Right cardiac atrium (tissue), 5 donors: ENCODE data around the gene FUT3. TPM values are rescaled to one million over a fixed set of nuclear protein-coding genes. Genes with fewer than 3 reads are reported as not detected.

Source experiments
- ATAC-seq, 2 donors: fragments of 200-7000 bp; cut with Tn5 transposase; one replicate each; pipeline versions ENCODE4 v1.8.0 to v1.9.1; 2020; ENCODE audit warnings: moderate library complexity in 2 of 2, mild to moderate bottlenecking in 1 of 2
- DNase-seq, 3 donors: peaks; one replicate each; pipeline ENCODE4 v3.0.0-alpha.2; 2020
- H3K27ac ChIP-seq: one replicate; pipeline ENCODE4 v1.5.1; 2013; ENCODE audit warnings: mild to moderate bottlenecking, low read length, control low read depth, moderate library complexity
- H3K27me3 ChIP-seq: one replicate; pipeline ENCODE4 v1.6.1; 2013; ENCODE audit not compliant: control insufficient read depth, insufficient read depth
- H3K4me1 ChIP-seq: one replicate; pipeline ENCODE4 v1.6.1; 2013; ENCODE audit warnings: low read length; ENCODE audit not compliant: control insufficient read depth, insufficient read depth
- H3K4me3 ChIP-seq: one replicate; pipeline ENCODE4 v1.5.1; 2013; ENCODE audit warnings: low read length, control low read depth
- H3K9me3 ChIP-seq: one replicate; pipeline ENCODE4 v1.6.1; 2013; ENCODE audit warnings: low read length; ENCODE audit not compliant: control insufficient read depth
- WGBS: extraction: QIAGEN DNeasy Blood & Tissue Kit; methylation state at CpG from one replicate; pipeline ENCODE4 v1.1.7; 2013; 5-methylcytosine and 5-hydroxymethylcytosine counted together
- intact Hi-C, 4 donors: fragments of 100-400 bp; cut with DNase I; formaldehyde crosslinking; loops; one replicate each; pipeline versions ENCODE4 v1.11.0 to v1.14.0; 2022 to 2023
- polyA plus RNA-seq: library from polyadenylated mRNA; stranded (reverse); fragments of 200-250 nt; gene quantifications from one replicate; pipeline ENCODE4 v1.2.3, GENCODE V29; 2013
- total RNA-seq, 4 donors: library from RNA; stranded (reverse); fragmentation: NEBNext Ultra II Directional; extraction: Animal tissue kit (Norgen Biotek cat#: 25700); gene quantifications; one replicate each; pipeline ENCODE4 v1.2.1, GENCODE V29; 2021
- donor health status: healthy with polysubstance abuse.
- donor health status: DM: no; HTN: yes; CAD: no.
- donor health status: DM: no; HTN: no; CAD: no.
- donor health status: DM: no; HTN: yes; CAD: no; lungs with severe emphysema.
- donor health status: DM: yes; HTN: yes; CAD: no.

The FUT3 gene
- total and polyA plus RNA-seq, 5 donors: not detected

- WGBS: 30% methylated on average over 6 of the region's 6 CpGs
- DNase-seq: peak in 1 of 3 donors; percentile 44
- intact Hi-C loops: loop anchor here in 2 of 4 donors (5.0 to 10.0 kb wide), 3 partner anchors 86 to 209 kb away; no protein-coding TSS in a partner anchor
- Histone ChIP-seq H3K27ac (no peak overlapping the region), H3K9me3 (no peaks in the 10 kb centered on the region), H3K4me1 (no peaks in the 10 kb centered on the region), H3K4me3 (no peak overlapping the region), H3K27me3 (no peaks in the 10 kb centered on the region)
- ATAC-seq: no peak
Observed at GRCh38 chr19:5806133-5806489, 45.1 kb downstream of the FUT3 start.

- Histone ChIP-seq H3K4me3 (peak overlapping the region; percentile 60), H3K9me3 (no peaks in the 10 kb centered on the region), H3K4me1 (no peaks in the 10 kb centered on the region), H3K27ac (peak overlapping the region; percentile 86), H3K27me3 (no peaks in the 10 kb centered on the region)
- 2% methylated on average over 46 of the region's 46 CpGs for WGBS
- ATAC-seq (peak; percentile 39 to 53), DNase-seq (peak; percentile 69 to 89 (median 87))
- intact Hi-C loops: loop anchor here in 3 of 4 donors (2.0 to 10.0 kb wide), 4 partner anchors 87 to 209 kb away; no protein-coding TSS in a partner anchor
Observed at GRCh38 chr19:5805462-5806132, 45.7 kb downstream of the FUT3 start.

- intact Hi-C loops: loop anchor here (2.0 to 10.0 kb wide), 5 partner anchors 88 to 218 kb away; no protein-coding TSS in a partner anchor
- no peaks in the 10 kb centered on the region for H3K9me3 ChIP-seq
- peak within 1 kb of the TSS; percentile 60 for H3K4me3 ChIP-seq
- no peaks in the 10 kb centered on the region for H3K27me3 ChIP-seq
- H3K4me1 ChIP-seq: no peaks in the 10 kb centered on the region
- WGBS: 2% methylated on average over 93 of the region's 107 CpGs
- H3K27ac ChIP-seq: peak within 1 kb of the TSS; percentile 86
- DNase-seq (peak in 2 of 3 donors; percentile 71 to 72), ATAC-seq (peak; percentile 38 to 52)
Observed at GRCh38 chr19:5804516-5805461, 46.5 kb downstream of the FUT3 start, which contains the start of gene NRTN. TSS of gene NRTN (plus strand) at chr19:5805067. CDS start at chr19:5824166, 19,099 bp downstream.

DNA sequence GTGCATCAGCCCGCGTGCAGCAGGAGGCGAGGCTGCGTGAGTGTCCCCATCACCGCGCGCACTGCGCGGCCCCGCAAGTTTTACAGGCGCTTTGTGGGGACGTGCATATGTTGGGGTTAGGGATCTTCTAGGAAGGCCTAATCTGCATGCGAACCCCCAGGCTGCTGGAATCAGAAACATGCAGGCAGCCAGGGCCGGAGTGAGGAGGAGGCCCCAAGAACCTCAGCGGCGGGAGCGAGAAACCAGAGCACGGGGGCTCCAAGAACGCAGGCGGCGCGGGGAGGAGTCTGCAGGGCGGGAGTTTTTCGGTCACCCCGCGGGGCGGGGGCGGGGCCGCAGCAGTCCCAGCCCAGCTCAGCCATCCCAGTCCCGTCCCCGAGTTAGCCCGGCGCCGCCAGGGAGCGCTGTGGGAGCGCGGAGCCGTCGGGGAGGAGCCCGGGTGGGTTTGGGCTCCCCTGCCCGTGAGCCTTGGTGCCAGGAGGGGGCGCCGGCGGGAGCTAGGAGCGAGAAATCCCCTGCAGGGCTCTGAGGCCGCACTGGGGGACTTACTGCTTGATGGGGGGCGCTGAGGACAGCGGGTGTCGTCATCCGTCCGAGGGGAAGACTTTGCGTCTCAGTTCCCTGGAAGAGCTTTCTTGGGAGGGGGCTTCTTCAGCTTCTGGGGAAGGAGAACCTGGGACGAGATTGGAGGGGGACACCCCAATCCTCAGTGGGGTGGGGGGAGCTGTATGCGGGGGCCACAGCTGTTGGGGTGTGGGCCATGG, 47.3 kb downstream of the FUT3 start:
- 2% methylated on average over 54 of the region's 54 CpGs for WGBS
- Histone ChIP-seq H3K27me3 (no peaks in the 10 kb centered on the region), H3K4me3 (peak overlapping the region; percentile 15), H3K9me3 (no peaks in the 10 kb centered on the region), H3K4me1 (no peaks in the 10 kb centered on the region), H3K27ac (no peak overlapping the region)
- peak; percentile 85 for ATAC-seq
- DNase-seq: peak; percentile 89 to 96 (median 95)
- intact Hi-C loops: loop anchor here (2.0 to 10.0 kb wide), 5 partner anchors 88 to 218 kb away; no protein-coding TSS in a partner anchor

- Histone ChIP-seq H3K27me3 (no peaks in the 10 kb centered on the region), H3K9me3 (no peaks in the 10 kb centered on the region), H3K4me1 (no peaks in the 10 kb centered on the region), H3K4me3 (peak overlapping the region; percentile 15), H3K27ac (no peak overlapping the region)
- intact Hi-C loops: loop anchor here in 3 of 4 donors (5.0 to 10.0 kb wide), 4 partner anchors 89 to 219 kb away; no protein-coding TSS in a partner anchor
- DNase-seq (no peak), ATAC-seq (no peak)
- 5% methylated on average over 8 of the region's 8 CpGs for WGBS
Observed at GRCh38 chr19:5803441-5803751, 47.9 kb downstream of the FUT3 start.

- intact Hi-C loops: loop anchor here in 3 of 4 donors (5.0 to 10.0 kb wide), 4 partner anchors 90 to 220 kb away; no protein-coding TSS in a partner anchor
- no peak overlapping the region for H3K27ac ChIP-seq
- H3K9me3 ChIP-seq: no peaks in the 10 kb centered on the region
- no peaks in the 10 kb centered on the region for H3K27me3 ChIP-seq
- DNase-seq (peak in 2 of 3 donors; percentile 47 to 62), ATAC-seq (no peak)
- no peak overlapping the region for H3K4me3 ChIP-seq
- WGBS: 12% methylated on average over 33 of the region's 33 CpGs
- H3K4me1 ChIP-seq: no peaks in the 10 kb centered on the region
Observed at GRCh38 chr19:5801796-5802619, 49.2 kb downstream of the FUT3 start.

- ATAC-seq: peak in 1 of 2 donors; percentile 57
- Histone ChIP-seq H3K27ac (no peak overlapping the region), H3K9me3 (no peaks in the 10 kb centered on the region), H3K4me1 (no peaks in the 10 kb centered on the region), H3K4me3 (no peak overlapping the region), H3K27me3 (no peaks in the 10 kb centered on the region)
- DNase-seq: peak; percentile 24 to 68 (median 64)
- WGBS: 70% methylated on average over 17 of the region's 17 CpGs
- intact Hi-C loops: loop anchor here in 3 of 4 donors (5.0 to 10.0 kb wide), 4 partner anchors 92 to 222 kb away; no protein-coding TSS in a partner anchor
Observed at GRCh38 chr19:5800361-5801270, 50.6 kb downstream of the FUT3 start.

GRCh38 chr19:5799247-5800241, 51.7 kb downstream of the FUT3 start:
- H3K27me3 ChIP-seq: no peaks in the 10 kb centered on the region
- DNase-seq (peak in 2 of 3 donors; percentile 81 to 90), ATAC-seq (peak; percentile 53 to 54)
- no peaks in the 10 kb centered on the region for H3K9me3 ChIP-seq
- WGBS: 43% methylated on average over 37 of the region's 37 CpGs
- no peaks in the 10 kb centered on the region for H3K4me1 ChIP-seq
- no peak overlapping the region for H3K4me3 ChIP-seq
- intact Hi-C loops: loop anchor here in 3 of 4 donors (5.0 to 10.0 kb wide), 4 partner anchors 93 to 223 kb away; no protein-coding TSS in a partner anchor
- no peak overlapping the region for H3K27ac ChIP-seq
